Measurements from ENCODE around the gene AAMDC. TPM values are rescaled to one million over a fixed set of nuclear protein-coding genes. Genes with fewer than 3 reads are reported as not detected.
A peak's percentile ranks its signal among the peaks of the same experiment; 100 is the strongest.

Gene AAMDC
- 10 to 100 TPM in 2 of 4 donors, not detected in 2; 14.4 to 30.7 TPM for total RNA-seq

GRCh38 chr11:77820565-77821348 lies at the start of gene AAMDC, which contains the start of gene RSF1:
Gene AAMDC, plus strand, starts transcription at chr11:77821144. Its CDS starts 21,353 bp downstream, at chr11:77842497.
Gene RSF1, minus strand, starts transcription at chr11:77820722. Its CDS starts 8 bp downstream, at chr11:77820714.
- H3K4me1 ChIP-seq: peaks cover 8 to 51% (median 16%) of the 10 kb centered on the region in 4 donors
- peak; percentile 99 for DNase-seq
- peak; percentile 86 to 94 (median 88) for TF ChIP-seq POLR2AphosphoS5 (IDR thresholded peaks at IDR 0.05)
- TF ChIP-seq POLR2A (IDR thresholded peaks at IDR 0.05): peak; percentile 74
- peak; percentile 51 to 77 (median 66) for TF ChIP-seq CTCF (IDR thresholded peaks at IDR 0.05)
- TF ChIP-seq EP300 (IDR thresholded peaks at IDR 0.05; ENCODE audit: low read depth): no peak
- in situ Hi-C loops (cut with MboI; ENCODE audit: low pct_ligation_motif_present in 1 of 4, low pct_unique_long_range_greater_than_20kb in 1 of 4, low sequenced_read_pairs in 3 of 4) (loop anchor here in 1 of 4 donors (10.0 kb wide), 1 partner anchor 174 kb away; the partner anchor contains the start of gene INTS4), intact Hi-C loops (cut with DNase I; ENCODE audit: low total_unique reads) (no loop called here)
- H3K27me3 ChIP-seq: no peaks in the 10 kb centered on the region
- no peaks in the 10 kb centered on the region for H3K36me3 ChIP-seq
- H3K9me3 ChIP-seq: no peaks in the 10 kb centered on the region
- 0 to 1% methylated on average over 8 to 54 of the region's 64 CpGs for WGBS, 2 donors (ENCODE audit: low coverage in 1 of 2)
- peak within 1 kb of the TSS; percentile 95 to 100 (median 100) for H3K4me3 ChIP-seq
- peak within 1 kb of the TSS; percentile 96 to 99 (median 98) for H3K27ac ChIP-seq

GRCh38 chr11:77775936-77776335 lies 45.0 kb upstream of the AAMDC start:
- H3K27me3 ChIP-seq: no peaks in the 10 kb centered on the region
- no peak for DNase-seq
- H3K36me3 ChIP-seq: no peaks in the 10 kb centered on the region
- 50 to 68% methylated on average over 2 of the region's 2 CpGs for WGBS, 2 donors (ENCODE audit: low coverage in 1 of 2)
- no peak overlapping the region for H3K4me3 ChIP-seq
- peaks cover 0 to 17% (median 5%) of the 10 kb centered on the region in 4 donors for H3K4me1 ChIP-seq
- in situ Hi-C loops (cut with MboI; ENCODE audit: low pct_ligation_motif_present in 1 of 4, low pct_unique_long_range_greater_than_20kb in 1 of 4, low sequenced_read_pairs in 3 of 4): no loop called here
- intact Hi-C loops (cut with DNase I; ENCODE audit: low total_unique reads): no loop called here
- TF ChIP-seq CTCF (IDR thresholded peaks at IDR 0.05): no peak
- TF ChIP-seq POLR2AphosphoS5 (IDR thresholded peaks at IDR 0.05): no peak
- no peak for TF ChIP-seq POLR2A (IDR thresholded peaks at IDR 0.05)
- no peak for TF ChIP-seq EP300 (IDR thresholded peaks at IDR 0.05; ENCODE audit: low read depth)
- no peak overlapping the region for H3K27ac ChIP-seq
- no peaks in the 10 kb centered on the region for H3K9me3 ChIP-seq

DNA sequence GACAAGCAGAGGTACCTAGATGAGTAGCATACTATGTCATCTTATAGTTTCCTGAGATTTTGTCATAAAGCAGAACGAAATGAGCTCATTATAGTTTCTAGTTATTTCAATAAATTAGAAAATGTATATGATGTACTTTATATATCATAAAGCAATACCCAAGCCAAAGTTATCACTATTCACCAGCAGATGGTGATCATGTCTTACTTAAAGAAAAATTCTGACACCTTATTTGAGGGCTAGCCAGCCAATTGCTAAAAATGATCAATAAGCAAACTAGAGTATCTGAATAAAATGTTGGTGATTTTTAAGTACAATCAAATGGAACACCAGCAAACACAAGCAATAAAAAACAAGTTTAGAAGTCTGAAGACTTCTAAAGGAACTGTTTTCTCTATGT lies 44.5 kb upstream of the AAMDC start:
- no peak for DNase-seq
- intact Hi-C loops (cut with DNase I; ENCODE audit: low total_unique reads) (no loop called here), in situ Hi-C loops (cut with MboI; ENCODE audit: low pct_ligation_motif_present in 1 of 4, low pct_unique_long_range_greater_than_20kb in 1 of 4, low sequenced_read_pairs in 3 of 4) (no loop called here)
- Histone ChIP-seq H3K9me3 (no peaks in the 10 kb centered on the region), H3K4me3 (no peak overlapping the region), H3K36me3 (no peaks in the 10 kb centered on the region), H3K27me3 (no peaks in the 10 kb centered on the region), H3K4me1 (peaks cover 0 to 12% (median 3%) of the 10 kb centered on the region in 4 donors), H3K27ac (no peak overlapping the region)
- WGBS, 2 donors (ENCODE audit: low coverage in 1 of 2): 71 to 75% methylated on average over 1 of the region's 1 CpG
- TF ChIP-seq CTCF (IDR thresholded peaks at IDR 0.05) (peak; percentile 17 to 39 (median 25)), POLR2A (IDR thresholded peaks at IDR 0.05) (no peak)

DNA sequence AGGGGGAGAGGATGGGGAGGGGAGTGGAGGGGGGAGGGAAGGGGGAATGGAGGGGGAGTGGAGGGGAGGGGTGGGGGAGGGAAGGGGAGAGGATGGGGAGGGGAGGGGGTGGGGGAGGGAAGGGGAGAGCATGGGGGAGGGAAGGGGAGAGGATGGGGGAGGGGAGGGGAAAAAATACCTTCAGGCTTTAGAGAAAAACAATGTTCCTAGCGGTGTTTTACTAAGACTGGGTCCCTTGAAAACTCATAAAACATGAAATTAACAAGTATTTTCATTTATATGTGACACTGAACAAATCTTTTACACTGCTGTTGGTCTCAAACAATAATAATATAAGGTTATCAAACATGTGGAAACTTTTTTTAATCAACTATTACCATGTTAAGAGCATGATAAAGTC lies 42.8 kb upstream of the AAMDC start:
- Histone ChIP-seq H3K9me3 (no peaks in the 10 kb centered on the region), H3K4me1 (peaks cover 0 to 3% (median 0%) of the 10 kb centered on the region in 4 donors), H3K27ac (no peak overlapping the region), H3K36me3 (no peaks in the 10 kb centered on the region), H3K27me3 (no peaks in the 10 kb centered on the region), H3K4me3 (no peak overlapping the region)
- 100% methylated on average over 1 of the region's 1 CpG for WGBS, 2 donors (ENCODE audit: low coverage in 1 of 2)
- intact Hi-C loops (cut with DNase I; ENCODE audit: low total_unique reads) (no loop called here), in situ Hi-C loops (cut with MboI; ENCODE audit: low pct_ligation_motif_present in 1 of 4, low pct_unique_long_range_greater_than_20kb in 1 of 4, low sequenced_read_pairs in 3 of 4) (no loop called here)
- DNase-seq: no peak
- TF ChIP-seq EP300 (IDR thresholded peaks at IDR 0.05; ENCODE audit: low read depth): no peak
- no peak for TF ChIP-seq CTCF (IDR thresholded peaks at IDR 0.05)
- no peak for TF ChIP-seq POLR2A (IDR thresholded peaks at IDR 0.05)
